Embryonic facial prominence (tissue), 1 donor: ENCODE measurements around the gene GLS2.
"Not testable (repeated sequence)": the region's sequence is repeated elsewhere in the genome, so short reads cannot be mapped to it uniquely, and the experiment has no call there.

Experiments
- DNase-seq: peaks from one replicate; pipeline ENCODE4 v3.0.0-alpha.2; 2016; ENCODE audit errors: extremely low spot score

GLS2 gene

GRCh38 chr12:56448860-56449621, 38.9 kb downstream of the GLS2 start, which contains the start of gene TIMELESS:
Gene TIMELESS, minus strand, starts transcription at chr12:56449426. Its CDS starts 15,256 bp downstream, at chr12:56434170.
- peak; percentile 73 for DNase-seq

- not testable (repeated sequence) for DNase-seq
Observed at GRCh38 chr12:56443208-56443607, 44.8 kb downstream of the GLS2 start.

- no peak for DNase-seq
Observed at GRCh38 chr12:56437430-56438176, 50.4 kb downstream of the GLS2 start.

GRCh38 chr12:56434828-56435227, 53.1 kb downstream of the GLS2 start:
- DNase-seq = no peak

- DNase-seq = no peak
Observed at GRCh38 chr12:56431850-56432249, 56.1 kb downstream of the GLS2 start.

GRCh38 chr12:56431288-56431687, 56.7 kb downstream of the GLS2 start:
- no peak for DNase-seq

GRCh38 chr12:56425940-56426438, 62.0 kb downstream of the GLS2 start:
- DNase-seq = no peak

- DNase-seq = no peak
Observed at GRCh38 chr12:56425193-56425592, 62.8 kb downstream of the GLS2 start.
